ENCODE data around the gene SERINC5.

SERINC5 gene

GRCh38 chr5:80230269-80230992, 25.4 kb downstream of the SERINC5 start:
- no peak overlapping the region for H3K27ac ChIP-seq (ENCODE audit: poor library complexity, severe bottlenecking)

GRCh38 chr5:80229902-80230255, 26.0 kb downstream of the SERINC5 start:
- H3K27ac ChIP-seq (ENCODE audit: poor library complexity, severe bottlenecking): no peak overlapping the region
- no peaks in the 10 kb centered on the region for H3K27me3 ChIP-seq (ENCODE audit: insufficient read depth, poor library complexity, severe bottlenecking)
- TF ChIP-seq CTCF (IDR thresholded peaks at IDR 0.05; ENCODE audit: poor library complexity, severe bottlenecking): no peak
- H3K9me3 ChIP-seq (ENCODE audit: severe bottlenecking): no peaks in the 10 kb centered on the region
- ATAC-seq (ENCODE audit: low read depth) (no peak; the same call in 2 of the 3 replicates), DNase-seq (ENCODE audit: low spot score) (no peak)
- H3K4me1 ChIP-seq (ENCODE audit: insufficient read depth, poor library complexity, severe bottlenecking): no peaks in the 10 kb centered on the region
- H3K4me3 ChIP-seq (ENCODE audit: severe bottlenecking): no peak overlapping the region
- H3K36me3 ChIP-seq (ENCODE audit: low read depth): no peaks in the 10 kb centered on the region

More at GRCh38 chr5:80230269-80230992, 25.4 kb downstream of the SERINC5 start:
- H3K4me3 ChIP-seq (ENCODE audit: severe bottlenecking): no peak overlapping the region
- no peak for TF ChIP-seq CTCF (IDR thresholded peaks at IDR 0.05; ENCODE audit: poor library complexity, severe bottlenecking)
- H3K4me1 ChIP-seq (ENCODE audit: insufficient read depth, poor library complexity, severe bottlenecking): no peaks in the 10 kb centered on the region
- no peaks in the 10 kb centered on the region for H3K27me3 ChIP-seq (ENCODE audit: insufficient read depth, poor library complexity, severe bottlenecking)
- H3K9me3 ChIP-seq (ENCODE audit: severe bottlenecking): no peaks in the 10 kb centered on the region
- H3K36me3 ChIP-seq (ENCODE audit: low read depth): no peaks in the 10 kb centered on the region
- ATAC-seq (ENCODE audit: low read depth): no peak
- DNase-seq (ENCODE audit: low spot score): no peak

- H3K36me3 ChIP-seq (ENCODE audit: low read depth): no peaks in the 10 kb centered on the region
- DNase-seq (ENCODE audit: low spot score): no peak
- no peak for ATAC-seq (ENCODE audit: low read depth)
- TF ChIP-seq CTCF (IDR thresholded peaks at IDR 0.05; ENCODE audit: poor library complexity, severe bottlenecking): no peak
- H3K9me3 ChIP-seq (ENCODE audit: severe bottlenecking): no peaks in the 10 kb centered on the region
- no peak overlapping the region for H3K27ac ChIP-seq (ENCODE audit: poor library complexity, severe bottlenecking)
- H3K4me1 ChIP-seq (ENCODE audit: insufficient read depth, poor library complexity, severe bottlenecking): no peaks in the 10 kb centered on the region
- no peaks in the 10 kb centered on the region for H3K27me3 ChIP-seq (ENCODE audit: insufficient read depth, poor library complexity, severe bottlenecking)
- no peak overlapping the region for H3K4me3 ChIP-seq (ENCODE audit: severe bottlenecking)
Observed at GRCh38 chr5:80227979-80228596, 27.8 kb downstream of the SERINC5 start.

GRCh38 chr5:80225934-80226326, 29.9 kb downstream of the SERINC5 start:
- H3K4me1 ChIP-seq (ENCODE audit: insufficient read depth, poor library complexity, severe bottlenecking): no peaks in the 10 kb centered on the region
- H3K4me3 ChIP-seq (ENCODE audit: severe bottlenecking): no peak overlapping the region
- H3K27me3 ChIP-seq (ENCODE audit: insufficient read depth, poor library complexity, severe bottlenecking): no peaks in the 10 kb centered on the region
- H3K9me3 ChIP-seq (ENCODE audit: severe bottlenecking): no peaks in the 10 kb centered on the region
- DNase-seq (ENCODE audit: low spot score) (no peak), ATAC-seq (ENCODE audit: low read depth) (no peak)
- H3K27ac ChIP-seq (ENCODE audit: poor library complexity, severe bottlenecking): no peak overlapping the region
- H3K36me3 ChIP-seq (ENCODE audit: low read depth): no peaks in the 10 kb centered on the region
- TF ChIP-seq CTCF (IDR thresholded peaks at IDR 0.05; ENCODE audit: poor library complexity, severe bottlenecking): no peak
